Lung (tissue), 12 donors: ENCODE results near the gene PCLO. TPM values are rescaled to one million over a fixed set of nuclear protein-coding genes. Genes with fewer than 3 reads are reported as not detected.

Experiments used
- ATAC-seq: fragments of 200-7000 bp; cut with Tn5 transposase; one replicate; pipeline ENCODE4 v1.9.1; 2020; ENCODE audit warnings: moderate number of reproducible peaks; ENCODE audit not compliant: insufficient read depth, low FRiP score
- DNase-seq, 3 donors: peaks; one replicate each; pipeline ENCODE4 v3.0.0-alpha.2; 2013 to 2017
- H3K27ac ChIP-seq, 2 donors: one replicate each; pipeline ENCODE4 v1.5.1; 2013; ENCODE audit warnings: mild to moderate bottlenecking in 2 of 2, moderate library complexity in 2 of 2, control low read depth in 1 of 2, inconsistent platforms in 1 of 2, low read depth in 1 of 2, low read length in 1 of 2
- H3K27me3 ChIP-seq, 3 donors: one replicate each; pipeline ENCODE4 v1.5.1; 2013; ENCODE audit warnings: low read length in 2 of 3; ENCODE audit not compliant: control insufficient read depth in 3 of 3, insufficient read depth in 3 of 3
- H3K36me3 ChIP-seq, 4 donors: one replicate each; pipeline ENCODE4 v1.5.1; 2013; ENCODE audit warnings: low read length in 4 of 4, mild to moderate bottlenecking in 1 of 4, moderate library complexity in 1 of 4; ENCODE audit not compliant: control insufficient read depth in 4 of 4, insufficient read depth in 4 of 4
- H3K4me1 ChIP-seq, 5 donors: one replicate each; pipeline ENCODE4 v1.5.1; 2013; ENCODE audit warnings: low read length in 5 of 5, mild to moderate bottlenecking in 2 of 5, moderate library complexity in 1 of 5; ENCODE audit not compliant: control insufficient read depth in 5 of 5, insufficient read depth in 5 of 5
- H3K4me3 ChIP-seq: one replicate; pipeline ENCODE4 v1.5.1; 2013; ENCODE audit warnings: mild to moderate bottlenecking, control low read depth, moderate library complexity
- H3K9ac ChIP-seq, 2 donors: one replicate each; pipeline ENCODE4 v1.5.1; 2013; ENCODE audit warnings: low read length in 2 of 2, control low read depth in 1 of 2; ENCODE audit not compliant: insufficient read depth in 1 of 2
- H3K9me3 ChIP-seq, 4 donors: one replicate each; pipeline ENCODE4 v1.5.1; 2013; ENCODE audit warnings: low read length in 3 of 4, mild to moderate bottlenecking in 1 of 4, moderate library complexity in 1 of 4; ENCODE audit not compliant: control insufficient read depth in 4 of 4, insufficient read depth in 3 of 4
- WGBS, 2 donors: extraction: QIAGEN DNeasy Blood & Tissue Kit; methylation state at CpG; one replicate each; pipeline ENCODE4 v1.1.7; 2013; 5-methylcytosine and 5-hydroxymethylcytosine counted together
- polyA plus RNA-seq, 2 donors: library from polyadenylated mRNA; stranded (reverse); fragments of 200-250 nt; gene quantifications; one replicate each; pipeline ENCODE4 v1.2.1, GENCODE V29; 2013
- total RNA-seq, 2 donors: library from RNA; depleted of rRNA in 1 of 2; stranded (reverse); fragments of >200 nt in 1 of 2; gene quantifications; one replicate each; pipeline ENCODE4 v1.2.1, GENCODE V29; 2014 to 2021
- TF ChIP-seq, protein P1 (sequence below): IDR thresholded peaks from 2 replicates; pipeline ENCODE4 v1.5.1; 2012; ENCODE audit warnings: mild to moderate bottlenecking; ENCODE audit errors: control extremely low read depth, extremely low read depth
- donor health status: control.
- donor health status: control.
- donor health status: Bipolar disorder and iron deficiency.
- donor health status: healthy.
- donor health status: DM: yes; HTN: yes; CAD: no.

The PCLO gene
- total and polyA plus RNA-seq, 4 donors: 1.0 to 8.3 (median 3.7) TPM

DNA sequence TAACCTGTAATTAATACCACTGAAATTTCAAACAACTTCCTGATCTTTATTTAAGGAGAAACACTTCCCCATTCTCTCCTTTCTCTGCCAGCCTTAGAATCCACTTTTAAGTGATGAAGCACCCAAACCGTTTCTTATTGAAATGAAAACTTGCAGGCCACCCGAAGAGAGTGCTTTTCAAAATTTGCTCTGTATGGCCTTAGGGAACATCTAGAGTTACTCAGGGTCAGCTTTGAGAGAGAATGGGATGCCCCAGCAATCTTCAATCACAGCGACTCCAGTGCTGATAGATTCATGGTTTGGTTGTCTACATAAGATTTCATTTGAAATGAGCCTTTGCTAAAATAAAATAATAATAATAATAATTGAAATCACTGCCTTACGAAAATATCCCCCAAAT, 323.1 kb downstream of the PCLO start:
- WGBS, 2 donors: 60 to 75% methylated on average over 4 of the region's 4 CpGs
- TF ChIP-seq, protein P1, sequence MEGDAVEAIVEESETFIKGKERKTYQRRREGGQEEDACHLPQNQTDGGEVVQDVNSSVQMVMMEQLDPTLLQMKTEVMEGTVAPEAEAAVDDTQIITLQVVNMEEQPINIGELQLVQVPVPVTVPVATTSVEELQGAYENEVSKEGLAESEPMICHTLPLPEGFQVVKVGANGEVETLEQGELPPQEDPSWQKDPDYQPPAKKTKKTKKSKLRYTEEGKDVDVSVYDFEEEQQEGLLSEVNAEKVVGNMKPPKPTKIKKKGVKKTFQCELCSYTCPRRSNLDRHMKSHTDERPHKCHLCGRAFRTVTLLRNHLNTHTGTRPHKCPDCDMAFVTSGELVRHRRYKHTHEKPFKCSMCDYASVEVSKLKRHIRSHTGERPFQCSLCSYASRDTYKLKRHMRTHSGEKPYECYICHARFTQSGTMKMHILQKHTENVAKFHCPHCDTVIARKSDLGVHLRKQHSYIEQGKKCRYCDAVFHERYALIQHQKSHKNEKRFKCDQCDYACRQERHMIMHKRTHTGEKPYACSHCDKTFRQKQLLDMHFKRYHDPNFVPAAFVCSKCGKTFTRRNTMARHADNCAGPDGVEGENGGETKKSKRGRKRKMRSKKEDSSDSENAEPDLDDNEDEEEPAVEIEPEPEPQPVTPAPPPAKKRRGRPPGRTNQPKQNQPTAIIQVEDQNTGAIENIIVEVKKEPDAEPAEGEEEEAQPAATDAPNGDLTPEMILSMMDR: no peak
- ATAC-seq: no peak
- Histone ChIP-seq H3K9me3 (no peaks in the 10 kb centered on the region), H3K4me1 (no peaks in the 10 kb centered on the region), H3K27ac (no peak overlapping the region), H3K27me3 (no peaks in the 10 kb centered on the region), H3K9ac (no peak overlapping the region), H3K36me3 (no peaks in the 10 kb centered on the region), H3K4me3 (no peak overlapping the region)
- no peak for DNase-seq

DNA sequence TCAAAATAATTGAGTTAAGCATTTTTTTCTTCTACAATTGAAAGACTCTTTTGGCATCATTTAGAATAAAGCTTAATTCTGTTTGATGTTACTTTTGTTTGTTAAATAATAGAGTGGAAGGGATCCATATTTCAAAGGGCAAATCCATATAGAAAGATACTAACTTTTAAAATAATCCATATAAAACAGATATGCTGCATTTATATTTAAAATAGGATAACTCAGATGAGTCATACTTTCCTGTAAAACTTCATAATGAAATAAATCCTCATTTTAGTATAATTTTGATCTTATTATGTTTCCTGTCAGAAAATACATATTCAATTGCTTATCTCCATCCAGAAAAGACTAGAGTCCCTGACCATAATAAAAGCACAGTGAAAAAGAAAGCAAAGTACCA, 323.6 kb downstream of the PCLO start:
- Histone ChIP-seq H3K9me3 (no peaks in the 10 kb centered on the region), H3K4me3 (no peak overlapping the region), H3K4me1 (no peaks in the 10 kb centered on the region), H3K9ac (no peak overlapping the region), H3K36me3 (no peaks in the 10 kb centered on the region), H3K27me3 (no peaks in the 10 kb centered on the region), H3K27ac (no peak overlapping the region)
- DNase-seq (no peak), ATAC-seq (no peak)
- TF ChIP-seq, protein P1: no peak

DNA sequence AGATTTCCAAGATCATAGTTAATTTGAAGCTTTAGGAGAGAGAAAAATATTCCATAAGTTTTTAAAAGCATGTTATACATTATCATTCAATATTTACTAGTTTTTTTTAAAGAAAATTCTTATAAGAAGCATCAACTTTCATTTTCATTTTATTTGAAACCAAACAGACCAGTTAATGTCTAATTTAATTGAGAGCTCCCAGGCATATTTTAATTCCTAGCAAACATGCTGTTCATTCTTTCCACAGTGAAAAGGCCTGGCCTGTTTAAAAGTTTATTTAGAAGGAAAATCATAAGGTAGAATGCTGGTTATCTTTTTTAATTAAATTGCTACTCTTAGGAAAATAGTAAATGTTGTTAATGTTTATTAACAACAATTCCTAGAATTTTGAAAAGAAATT, 324.4 kb downstream of the PCLO start:
- Histone ChIP-seq H3K4me3 (no peak overlapping the region), H3K9me3 (no peaks in the 10 kb centered on the region), H3K9ac (no peak overlapping the region), H3K27me3 (no peaks in the 10 kb centered on the region), H3K27ac (no peak overlapping the region), H3K4me1 (no peaks in the 10 kb centered on the region), H3K36me3 (no peaks in the 10 kb centered on the region)
- TF ChIP-seq, protein P1: no peak
- no peak for DNase-seq
- ATAC-seq: no peak

DNA sequence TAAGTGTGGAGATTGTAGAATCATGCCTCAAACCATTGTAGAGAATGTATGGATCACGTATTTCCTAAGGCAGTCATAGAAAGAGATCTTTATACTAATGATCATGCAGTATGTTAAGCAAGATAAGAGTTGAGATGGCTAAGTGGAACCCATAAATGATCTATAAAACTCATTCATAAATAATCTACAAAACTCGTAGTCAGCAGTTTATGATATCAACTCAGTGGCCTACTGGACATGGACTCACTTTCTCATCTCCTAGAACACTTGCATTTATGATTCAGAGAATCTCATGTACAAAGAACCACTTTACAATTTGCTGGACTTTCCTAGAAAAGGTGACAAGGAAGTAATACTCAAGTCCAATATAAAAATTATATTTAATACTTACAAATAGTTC, 339.6 kb downstream of the PCLO start:
- 77 to 81% methylated on average over 2 of the region's 2 CpGs for WGBS, 2 donors
- no peaks in the 10 kb centered on the region for H3K4me1 ChIP-seq
- no peaks in the 10 kb centered on the region for H3K9me3 ChIP-seq
- H3K36me3 ChIP-seq: peaks cover 0 to 1% (median 0%) of the 10 kb centered on the region in 4 donors
- H3K27ac ChIP-seq: no peak overlapping the region
- TF ChIP-seq, protein P1: no peak
- ATAC-seq: no peak
- H3K27me3 ChIP-seq: no peaks in the 10 kb centered on the region
- no peak overlapping the region for H3K9ac ChIP-seq
- H3K4me3 ChIP-seq: no peak overlapping the region
- no peak for DNase-seq
